SK-N-MC (cell line): ENCODE results near the gene AGO3.

Source experiments
- DNase-seq: peaks from one replicate; pipeline ENCODE4 v3.0.0-alpha.2; 2011; ENCODE audit warnings: low read depth, low spot score
- H3K27ac ChIP-seq: fragments of 200-600 bp; sonication (generic); 2 replicates; pipeline ENCODE4 v1.5.1; 2016; ENCODE audit warnings: mixed run types
- H3K36me3 ChIP-seq: fragments of 200-600 bp; sonication (generic); 2 replicates; pipeline ENCODE4 v1.6.1; 2017; ENCODE audit warnings: antibody characterized with exemption, low read length, mixed read lengths; ENCODE audit not compliant: insufficient read depth
- H3K4me3 ChIP-seq: fragments of 200-600 bp; sonication (generic); 2 replicates; pipeline ENCODE4 v1.5.1; 2016
- H3K9ac ChIP-seq: fragments of 200-600 bp; sonication (generic); 2 replicates; pipeline ENCODE4 v1.8.0; 2017; ENCODE audit warnings: mixed run types, mixed read lengths; ENCODE audit not compliant: insufficient read length
- H3K9me3 ChIP-seq: fragments of 200-600 bp; sonication (generic); 2 replicates; pipeline ENCODE4 v1.6.1; 2017; ENCODE audit warnings: low read depth, mild to moderate bottlenecking, antibody characterized with exemption, low read length, moderate library complexity, mixed read lengths
- EZH2 ChIP-seq: fragments of 200-600 bp; sonication (generic); IDR thresholded peaks from one replicate; pipeline ENCODE4 v1.6.1; 2017; ENCODE audit warnings: antibody characterized with exemption
- FOXP2 ChIP-seq: optimal IDR thresholded peaks from 2 replicates; pipeline ENCODE3; 2011; ENCODE audit warnings: mild to moderate bottlenecking, moderate library complexity; ENCODE audit not compliant: insufficient read depth; ENCODE audit errors: extremely low read length, control extremely low read depth
- POLR2AphosphoS5 ChIP-seq: IDR thresholded peaks from 2 replicates; pipeline ENCODE4 v1.6.1; 2012; ENCODE audit warnings: mild to moderate bottlenecking, low read depth, low read length, borderline replicate concordance

The AGO3 gene

DNA sequence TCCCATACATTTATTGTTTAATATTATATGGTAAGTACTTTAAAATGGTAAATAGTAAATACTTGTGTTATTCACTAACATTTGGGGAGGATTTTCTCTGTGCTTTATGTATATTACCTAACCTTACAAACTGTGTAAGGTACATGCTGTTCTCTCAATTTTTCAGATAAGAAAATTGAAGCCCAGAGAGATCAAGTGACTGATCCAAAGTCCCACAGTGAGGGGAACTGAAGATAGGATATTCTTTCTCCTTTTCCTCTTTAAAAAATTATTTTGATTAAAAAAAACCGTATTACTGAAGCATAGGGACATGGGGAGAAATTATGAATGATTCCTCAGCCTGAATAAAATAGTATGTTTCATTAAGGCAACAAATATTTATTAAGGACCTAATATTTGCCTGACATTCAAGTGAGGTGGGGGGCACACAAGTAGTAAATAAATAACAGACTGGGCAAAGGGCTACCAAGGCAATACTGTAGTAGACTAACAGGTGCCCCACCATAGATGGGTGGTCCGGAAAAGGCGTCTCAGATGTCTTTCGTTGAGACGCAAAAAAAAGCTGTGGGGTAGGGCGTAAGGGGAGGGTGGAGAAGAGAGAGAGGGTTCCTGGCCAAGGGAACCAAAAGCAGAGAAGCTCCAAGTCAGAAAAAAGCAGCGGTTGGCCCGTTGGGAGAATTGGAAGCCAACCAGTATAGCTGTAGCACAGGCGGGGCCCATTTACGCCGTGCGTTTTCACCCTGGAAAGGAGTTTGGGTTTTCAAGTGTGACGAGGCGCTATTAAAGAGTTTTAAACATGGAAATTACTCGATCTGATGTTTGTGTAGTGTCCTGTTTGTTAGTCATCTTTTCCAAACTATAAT, 944 bp upstream of the AGO3 start:
- Histone ChIP-seq H3K4me3 (peak overlapping the region; percentile 93), H3K36me3 (no peaks in the 10 kb centered on the region), H3K9me3 (no peaks in the 10 kb centered on the region), H3K9ac (peak overlapping the region; percentile 82), H3K27ac (peak overlapping the region; percentile 92)
- DNase-seq = no peak
- TF ChIP-seq POLR2AphosphoS5 (peak; percentile 36), FOXP2 (no peak)

DNA sequence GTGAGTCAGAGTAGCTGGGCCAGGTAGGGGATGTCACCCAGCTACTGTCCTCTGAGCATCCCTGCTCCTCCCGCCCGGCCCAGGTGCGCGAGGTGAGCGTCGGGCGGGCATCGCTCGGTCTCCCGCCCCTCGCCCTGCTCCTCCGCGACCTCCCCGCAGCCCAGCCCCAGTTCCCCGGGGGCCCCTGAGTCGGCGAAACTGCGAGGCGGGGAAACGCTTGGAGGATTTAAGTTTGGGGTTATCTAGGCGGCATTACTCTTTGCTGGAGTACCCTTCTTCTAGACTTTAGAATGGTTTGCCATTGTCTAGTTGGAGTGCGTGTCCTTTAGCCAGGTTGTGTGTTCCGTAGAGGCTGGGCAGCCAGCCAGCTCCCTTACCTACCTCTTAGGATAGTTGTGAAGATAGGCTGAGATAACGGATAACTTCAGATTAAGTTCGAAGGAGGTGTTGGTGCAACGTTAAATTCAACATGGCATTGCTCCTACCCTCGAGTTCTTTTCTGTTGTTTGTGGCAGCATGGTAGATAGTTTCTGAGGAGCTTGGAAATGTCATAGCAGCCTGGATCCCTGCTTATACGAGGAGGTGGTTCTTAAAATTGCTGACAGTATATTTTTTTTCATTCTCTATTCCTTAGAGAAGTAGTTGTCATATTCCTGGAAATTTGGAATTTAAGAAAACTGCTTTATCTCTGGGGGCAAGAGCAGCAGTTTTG, 697 bp downstream of the AGO3 start:
- peak overlapping the region; percentile 93 for H3K4me3 ChIP-seq
- H3K9me3 ChIP-seq = no peaks in the 10 kb centered on the region
- H3K36me3 ChIP-seq = no peaks in the 10 kb centered on the region
- peak overlapping the region; percentile 92 for H3K27ac ChIP-seq
- TF ChIP-seq POLR2AphosphoS5 (no peak), FOXP2 (no peak), EZH2 (no peak)
- peak overlapping the region; percentile 82 for H3K9ac ChIP-seq
- DNase-seq = no peak

DNA sequence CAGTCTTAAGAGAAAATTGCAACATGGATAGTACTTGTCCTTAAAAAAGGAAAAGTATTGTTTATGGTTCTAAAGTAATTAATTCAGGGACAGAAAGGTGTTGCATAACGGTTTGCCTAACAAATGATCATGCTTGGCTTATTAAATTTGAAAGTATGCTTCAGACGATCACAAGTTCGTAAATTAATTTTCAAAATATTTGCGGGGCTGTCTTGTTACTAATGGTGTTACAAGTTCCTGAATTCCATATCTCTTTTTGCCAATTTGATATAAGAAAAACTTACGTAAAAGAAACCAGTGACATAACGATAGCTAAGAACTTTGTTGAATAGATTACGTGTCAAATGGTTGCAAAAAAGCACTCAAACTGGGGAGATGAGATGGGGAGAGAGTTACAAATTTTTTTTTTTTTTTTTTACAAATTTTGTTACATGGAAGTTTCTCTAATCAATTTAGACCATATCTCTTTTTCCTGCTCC, 1.3 kb downstream of the AGO3 start:
- no peak for DNase-seq
- no peak for TF ChIP-seq FOXP2

DNA sequence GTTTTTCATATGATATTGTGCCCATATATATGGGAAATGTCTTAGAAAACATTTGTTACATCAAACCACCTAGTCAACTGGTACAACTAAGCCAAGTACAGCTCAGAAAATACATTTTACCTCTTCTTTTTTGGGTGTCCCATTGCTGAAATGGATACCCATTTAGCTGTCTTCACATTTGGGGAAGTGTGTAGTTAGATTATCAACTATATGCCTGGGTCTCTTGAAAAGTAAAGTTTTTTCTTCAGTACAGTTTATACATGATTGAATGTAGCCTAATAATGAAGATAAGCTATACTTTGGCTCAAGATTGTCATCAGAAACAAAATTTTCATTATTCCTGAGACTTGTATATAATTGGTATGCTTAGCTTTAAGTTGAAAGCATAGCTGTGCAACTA, 2.0 kb downstream of the AGO3 start:
- peak overlapping the region; percentile 92 for H3K27ac ChIP-seq
- H3K4me3 ChIP-seq = peak overlapping the region; percentile 93
- TF ChIP-seq EZH2 = no peak
- TF ChIP-seq POLR2AphosphoS5 = no peak
- no peak for TF ChIP-seq FOXP2
- H3K9ac ChIP-seq = peak overlapping the region; percentile 82
- DNase-seq = no peak
- no peaks in the 10 kb centered on the region for H3K9me3 ChIP-seq
- H3K36me3 ChIP-seq = no peaks in the 10 kb centered on the region

More for the DNA sequence above, 1.3 kb downstream of the AGO3 start:
- Histone ChIP-seq H3K4me3 (peak overlapping the region; percentile 93), H3K9me3 (no peaks in the 10 kb centered on the region), H3K36me3 (no peaks in the 10 kb centered on the region), H3K27ac (peak overlapping the region; percentile 92), H3K9ac (peak overlapping the region; percentile 82)

DNA sequence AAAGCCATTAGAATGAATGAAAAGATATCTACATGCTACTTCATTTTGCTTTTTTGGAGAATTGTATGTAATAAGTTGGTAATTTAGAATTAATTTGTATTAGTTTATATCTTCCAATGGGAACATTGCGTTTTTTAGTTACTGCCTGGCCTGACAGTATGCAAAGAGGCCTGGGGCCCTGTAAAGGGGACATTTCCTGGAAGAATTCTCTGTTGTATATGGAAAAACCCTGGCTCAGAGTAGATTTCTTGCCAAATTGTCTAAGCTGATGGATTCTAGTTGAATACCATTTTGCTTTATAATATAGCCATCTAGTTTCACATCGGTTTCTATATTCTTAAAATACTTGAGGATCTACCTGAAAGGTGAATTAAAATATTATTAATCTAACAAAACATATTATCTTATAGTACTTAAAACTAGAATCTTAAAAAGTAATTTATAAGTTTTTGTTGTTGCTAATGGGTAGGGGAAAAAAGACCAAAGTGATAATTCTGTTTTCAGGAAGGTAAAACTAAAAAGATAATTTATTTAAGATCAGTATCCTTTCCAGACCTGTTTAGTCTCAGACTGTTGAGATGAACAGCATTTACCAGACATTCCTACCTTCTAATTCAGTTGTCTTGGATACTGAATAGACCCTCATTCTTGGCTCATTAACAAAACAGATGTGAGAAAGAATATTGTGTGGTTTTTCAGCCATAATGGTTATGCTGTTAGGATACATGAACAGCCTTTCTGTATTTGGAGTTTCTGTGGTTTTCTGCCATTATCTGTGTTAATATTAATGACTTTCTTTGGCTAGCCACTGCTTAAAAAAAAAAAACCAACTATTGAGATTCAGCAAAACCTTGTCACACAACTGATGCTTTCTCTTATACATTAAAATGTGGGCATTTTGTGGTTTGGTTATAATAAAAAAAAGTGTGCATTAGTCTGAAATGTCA, 4.8 kb downstream of the AGO3 start:
- Histone ChIP-seq H3K9ac (peak overlapping the region; percentile 66), H3K4me3 (peak overlapping the region; percentile 67), H3K36me3 (no peaks in the 10 kb centered on the region), H3K27ac (peak overlapping the region; percentile 92), H3K9me3 (no peaks in the 10 kb centered on the region)
- TF ChIP-seq POLR2AphosphoS5 (no peak), EZH2 (no peak), FOXP2 (no peak)
- peak; percentile 81 for DNase-seq

DNA sequence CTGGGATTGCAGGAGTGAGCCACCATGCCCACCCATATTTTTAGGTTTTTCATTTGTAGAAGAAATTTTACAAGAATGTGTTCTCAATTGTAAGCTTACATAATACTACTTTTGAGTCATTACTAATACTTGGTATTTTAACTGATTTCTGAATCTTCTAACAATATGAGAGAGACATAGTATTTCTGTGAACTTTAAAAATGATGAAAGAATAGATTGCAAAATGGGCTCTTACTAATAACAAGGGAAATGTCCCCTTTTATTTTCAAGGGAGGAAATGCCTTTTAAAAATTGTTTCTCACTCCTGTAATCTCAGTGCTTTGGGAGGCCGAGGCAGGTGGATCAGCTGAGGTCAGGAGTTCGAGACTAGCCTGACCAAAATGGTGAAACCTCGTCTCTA, 5.9 kb downstream of the AGO3 start:
- DNase-seq = no peak
- H3K27ac ChIP-seq = peak overlapping the region; percentile 92
- H3K4me3 ChIP-seq = no peak overlapping the region
- no peaks in the 10 kb centered on the region for H3K36me3 ChIP-seq
- H3K9ac ChIP-seq = no peak overlapping the region
- TF ChIP-seq EZH2 (no peak), FOXP2 (no peak), POLR2AphosphoS5 (no peak)
- no peaks in the 10 kb centered on the region for H3K9me3 ChIP-seq

DNA sequence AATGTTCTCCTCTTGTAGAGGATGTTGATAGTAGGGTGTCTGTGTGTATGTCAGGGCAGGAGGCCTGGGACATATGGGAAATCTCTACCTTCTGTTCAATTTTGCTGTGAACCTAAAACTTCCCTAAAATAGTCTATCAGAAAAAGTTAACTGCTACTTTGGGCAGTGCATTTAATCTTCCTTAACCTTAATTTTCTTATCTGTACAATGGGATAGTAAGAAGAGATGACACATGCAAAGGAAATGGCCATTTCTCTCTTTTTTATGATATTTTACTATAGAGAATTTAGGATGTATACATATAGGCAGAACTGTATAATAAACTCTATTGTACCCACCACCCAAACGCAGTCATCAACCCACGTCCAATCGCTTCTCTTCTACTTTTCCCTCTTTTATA, 8.6 kb downstream of the AGO3 start:
- no peak overlapping the region for H3K4me3 ChIP-seq
- no peaks in the 10 kb centered on the region for H3K9me3 ChIP-seq
- no peak overlapping the region for H3K9ac ChIP-seq
- H3K36me3 ChIP-seq = no peaks in the 10 kb centered on the region
- TF ChIP-seq FOXP2 = no peak
- no peak for TF ChIP-seq EZH2
- no peak for TF ChIP-seq POLR2AphosphoS5
- H3K27ac ChIP-seq = 0 out of 2 replicates have a peak overlapping the region, but pooled peaks have one; percentile 19
- DNase-seq = no peak

DNA sequence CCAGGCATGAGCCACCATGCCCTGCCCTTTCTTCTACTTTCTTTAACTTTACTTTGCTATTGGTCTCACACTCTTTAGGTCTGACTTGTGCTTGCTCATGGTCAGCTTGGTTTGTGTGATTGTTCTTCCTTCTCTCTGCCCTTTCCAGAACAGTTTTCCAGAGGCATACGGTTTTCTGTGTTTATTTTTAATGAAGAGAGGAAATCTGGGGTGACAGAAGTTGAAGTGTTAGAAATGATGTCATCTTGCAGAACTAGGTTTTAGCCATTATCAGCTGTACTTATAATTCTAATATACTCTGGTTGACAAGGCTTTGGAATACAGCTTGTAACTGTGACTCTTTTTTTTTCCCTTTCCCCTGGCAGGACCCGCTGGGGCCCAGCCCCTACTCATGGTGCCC, 14.4 kb downstream of the AGO3 start:
- TF ChIP-seq POLR2AphosphoS5 (no peak), EZH2 (no peak), FOXP2 (no peak)
- DNase-seq = no peak
- Histone ChIP-seq H3K9me3 (no peaks in the 10 kb centered on the region), H3K36me3 (peaks cover 16% of the 10 kb centered on the region), H3K4me3 (no peak overlapping the region), H3K9ac (no peak overlapping the region), H3K27ac (no peak overlapping the region)
